GM19023 (cell line): ENCODE measurements around the gene NFASC.

Experiments
- ATAC-seq: cut with Tn5 transposase; IDR thresholded peaks from one replicate; pipeline ENCODE4 v1.9.1; 2021; ENCODE audit warnings: mild to moderate bottlenecking, moderate library complexity; ENCODE audit not compliant: unreplicated experiment

Gene NFASC

DNA sequence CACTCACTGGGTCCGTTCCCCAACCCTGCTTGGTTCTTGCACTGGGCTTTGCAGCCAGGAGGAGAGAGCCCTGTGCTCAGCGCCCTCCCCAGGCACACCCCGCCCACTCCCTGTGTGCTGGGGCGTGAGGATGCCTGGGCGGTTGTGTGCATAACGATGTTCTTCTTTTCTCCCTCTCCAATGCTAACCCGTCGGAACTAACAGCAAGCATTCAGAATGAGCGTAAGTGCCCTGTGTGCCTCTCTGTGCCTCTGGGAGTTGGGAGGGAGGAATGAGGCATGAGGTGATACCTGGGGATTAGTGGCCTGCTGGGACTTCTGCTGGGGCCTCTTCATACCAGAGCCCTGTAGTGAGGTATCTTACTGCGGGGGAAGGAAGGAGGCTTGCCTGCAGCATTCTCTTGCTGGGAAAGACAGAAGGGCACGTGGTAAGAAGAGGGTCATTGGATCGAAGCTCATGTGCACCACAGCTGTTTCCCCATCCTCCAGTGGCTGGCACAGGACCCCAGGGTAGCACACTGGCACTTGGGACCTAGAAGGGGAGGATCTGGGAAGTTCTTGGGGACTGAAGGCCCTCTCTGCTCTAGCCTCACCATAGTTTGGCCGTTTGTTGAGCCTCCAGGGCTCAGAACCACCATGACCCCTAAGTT, 79.8 kb downstream of the NFASC start:
- ATAC-seq = no peak

DNA sequence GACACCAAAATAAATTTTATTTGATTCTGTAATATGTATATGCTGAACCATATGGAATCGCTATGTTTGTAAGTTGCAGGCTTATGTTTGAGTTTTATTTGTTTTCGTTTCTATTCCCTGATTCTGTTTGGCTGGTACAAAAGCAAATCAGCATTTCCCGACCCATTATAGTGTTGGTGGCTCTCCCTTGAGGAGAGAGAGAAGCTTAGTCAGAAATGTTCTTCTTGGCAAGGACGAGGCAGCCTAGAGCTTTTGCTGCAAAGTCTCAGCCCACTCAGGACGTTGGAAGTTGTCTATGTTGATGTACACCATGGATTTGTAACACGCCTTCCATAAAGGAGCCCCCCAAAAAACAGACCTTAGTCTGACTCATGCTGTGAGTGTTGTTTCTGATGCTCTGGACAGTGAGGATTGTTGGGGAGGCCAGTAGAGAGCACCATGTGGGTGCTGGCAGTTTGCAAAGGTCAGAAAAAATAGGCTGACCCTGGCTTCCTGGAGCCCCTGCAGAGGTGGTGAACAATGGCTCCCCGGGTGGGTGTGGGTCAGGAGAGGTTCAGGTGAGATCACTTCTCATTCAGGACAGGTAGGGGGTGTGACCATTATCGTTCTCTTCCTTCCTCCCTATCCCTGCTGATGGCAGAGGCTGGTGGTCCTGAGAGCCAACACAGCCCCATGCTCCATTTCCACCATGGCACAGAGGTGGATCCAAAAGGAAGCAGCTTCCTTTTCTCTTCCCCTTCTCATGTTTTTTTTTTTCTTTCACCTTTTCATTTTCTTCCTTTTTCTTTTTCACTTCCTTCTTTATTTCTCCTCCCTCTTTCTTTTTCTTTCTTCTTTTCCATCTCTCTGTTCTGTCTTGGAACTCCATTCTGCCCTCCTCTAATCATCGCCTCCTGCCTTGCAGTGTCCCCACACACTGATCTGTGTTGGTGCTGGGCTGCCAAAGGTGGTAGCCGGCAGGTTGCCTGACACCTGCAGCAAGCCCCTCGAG, 88.0 kb downstream of the NFASC start:
- no peak for ATAC-seq

DNA sequence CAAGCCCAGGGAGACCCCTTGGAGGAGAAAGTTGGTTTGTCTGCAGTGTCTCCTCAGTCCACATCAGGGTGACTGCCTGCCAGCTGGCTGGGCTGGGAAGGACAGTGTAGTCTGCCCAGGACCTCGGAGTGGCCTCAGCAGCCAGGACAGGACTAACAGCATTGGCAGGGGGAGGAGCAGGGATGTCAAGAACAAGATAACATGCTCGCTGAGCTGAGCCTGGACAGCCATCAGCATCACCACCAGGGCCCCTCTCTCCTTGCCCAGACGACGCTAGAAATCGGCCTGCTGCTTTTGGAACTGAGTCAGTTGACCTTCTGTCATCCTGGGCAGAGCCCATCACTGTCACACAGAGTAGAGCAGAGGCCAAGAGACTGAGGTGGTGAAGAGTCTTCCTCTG, 88.7 kb downstream of the NFASC start:
- ATAC-seq = no peak

DNA sequence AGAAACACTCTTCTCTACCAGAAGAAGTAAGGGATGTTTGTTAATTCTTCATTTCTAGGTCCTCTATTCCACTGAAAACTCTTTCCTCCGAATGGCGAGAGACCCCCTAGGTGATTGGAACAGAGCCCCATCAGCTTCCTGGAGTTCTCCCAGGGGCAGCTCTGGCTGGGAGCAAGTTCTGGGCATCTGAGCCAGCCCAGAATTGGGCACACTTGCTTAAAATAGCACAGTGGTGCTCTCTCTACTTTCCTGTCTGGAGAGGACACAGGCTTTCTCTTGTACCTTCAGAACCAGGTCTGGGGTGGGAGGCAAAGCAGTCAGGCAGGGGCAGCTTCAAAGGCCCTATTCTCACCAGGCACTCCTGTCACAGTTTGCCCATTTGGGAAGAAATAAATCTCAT, 89.2 kb downstream of the NFASC start:
- ATAC-seq = no peak

DNA sequence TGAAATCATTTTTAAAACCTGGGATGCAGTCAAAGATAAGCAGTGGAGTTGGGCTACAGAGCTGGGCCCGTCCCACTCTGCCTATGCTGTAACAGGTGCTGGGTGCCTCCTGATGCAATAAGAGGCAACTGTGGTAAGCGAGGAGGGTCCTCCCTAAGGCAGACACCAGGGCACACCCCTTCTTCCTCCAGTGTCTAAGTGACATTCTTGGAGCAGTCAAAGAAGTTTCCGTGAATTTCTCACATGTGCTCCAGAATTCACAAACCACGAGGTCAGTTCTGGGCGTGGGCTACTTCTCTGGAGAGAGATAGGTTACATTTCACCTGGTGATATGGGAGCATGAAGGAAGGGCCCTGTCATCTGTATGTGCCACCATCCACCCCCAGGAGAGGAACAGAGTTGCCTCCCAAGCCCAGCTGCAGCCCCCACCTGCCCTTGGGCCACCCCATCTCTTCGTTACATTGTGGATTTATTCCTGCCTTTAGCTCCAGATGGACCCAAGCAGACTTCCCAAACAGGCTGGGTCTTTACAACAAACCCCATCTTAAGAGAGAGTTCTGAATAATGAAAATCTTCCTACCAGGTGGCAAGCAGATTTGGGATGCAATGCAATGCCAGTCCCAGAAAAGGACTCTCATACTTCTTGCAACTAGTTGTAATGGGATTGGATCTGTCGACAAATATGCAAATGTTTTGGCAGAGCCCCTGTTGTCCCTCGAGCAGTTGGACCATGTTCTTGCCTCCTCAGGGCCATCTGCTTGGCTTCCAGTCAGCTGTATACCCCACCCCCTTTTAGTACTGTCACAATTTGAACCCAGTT, 89.9 kb downstream of the NFASC start:
- ATAC-seq = no peak

DNA sequence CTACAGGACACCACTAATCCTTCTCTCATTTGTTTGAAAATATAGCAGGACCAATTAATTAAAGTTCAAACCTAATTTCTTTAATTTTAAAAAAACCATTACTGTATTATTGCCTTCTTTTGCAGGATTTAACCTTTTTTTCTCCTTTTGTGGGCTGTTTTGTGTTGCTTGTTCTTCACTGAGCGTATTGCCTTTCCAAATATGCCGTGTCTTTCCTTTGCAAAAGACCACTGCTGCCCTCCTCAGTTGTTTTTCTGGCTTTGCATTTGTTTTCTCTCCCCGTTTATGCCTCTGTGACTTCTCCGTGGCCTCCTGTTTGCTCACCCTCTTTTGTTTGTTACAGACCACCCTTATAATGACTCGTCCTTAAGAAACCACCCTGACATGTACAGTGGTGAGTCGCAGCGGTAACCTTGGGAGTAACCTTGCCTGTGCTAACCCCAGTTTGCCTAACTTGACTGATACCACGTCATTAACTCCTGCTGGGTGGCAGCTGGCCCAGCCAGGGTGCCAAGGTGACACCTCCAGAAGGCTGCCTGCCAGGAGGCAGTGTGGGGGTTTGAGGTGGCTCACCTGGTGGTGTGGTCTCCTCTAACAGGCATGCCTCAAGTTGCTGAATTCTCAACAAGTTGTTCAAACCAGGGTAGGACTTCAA, 91.2 kb downstream of the NFASC start:
- no peak for ATAC-seq

DNA sequence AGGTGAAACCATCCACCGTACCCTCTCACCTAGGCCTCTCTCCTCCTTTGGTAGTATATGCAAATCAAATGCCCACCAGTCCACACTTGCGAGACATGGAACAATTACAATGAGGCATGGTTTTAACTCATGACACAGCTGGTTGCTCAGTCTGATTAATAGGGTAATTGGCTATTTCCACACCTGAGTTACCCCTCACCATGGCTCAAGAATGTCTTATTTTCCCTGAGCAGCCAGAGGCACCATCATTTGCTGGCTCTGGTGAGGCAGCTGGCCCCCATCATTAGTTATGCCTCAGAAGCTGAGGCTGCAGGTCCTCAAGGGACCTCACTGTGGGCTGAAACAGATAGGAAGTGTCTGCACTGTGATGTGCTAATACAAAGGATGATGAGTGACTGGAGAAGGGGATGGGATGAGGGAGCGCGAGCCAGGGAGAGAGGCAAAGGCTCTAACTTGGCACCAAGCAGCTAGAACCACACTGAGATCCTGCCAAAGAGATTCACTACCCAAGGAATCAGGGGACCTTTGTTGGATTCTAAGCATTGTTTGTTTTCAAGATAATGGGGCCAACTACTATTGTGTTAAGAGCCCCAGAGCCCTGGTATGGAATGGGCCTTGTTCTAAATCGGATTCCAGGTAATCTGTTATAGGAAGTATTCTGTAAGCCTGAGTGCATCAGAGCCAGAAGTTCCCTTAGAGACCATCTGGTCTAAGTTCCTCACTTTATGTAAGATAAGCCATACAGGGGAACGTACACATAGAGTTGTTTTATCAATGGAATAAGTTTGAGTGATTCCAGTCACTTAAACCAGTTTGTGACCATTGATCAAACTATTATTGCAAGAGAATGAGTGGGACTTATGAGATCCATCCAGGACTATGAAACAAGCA, 92.3 kb downstream of the NFASC start:
- ATAC-seq = no peak

DNA sequence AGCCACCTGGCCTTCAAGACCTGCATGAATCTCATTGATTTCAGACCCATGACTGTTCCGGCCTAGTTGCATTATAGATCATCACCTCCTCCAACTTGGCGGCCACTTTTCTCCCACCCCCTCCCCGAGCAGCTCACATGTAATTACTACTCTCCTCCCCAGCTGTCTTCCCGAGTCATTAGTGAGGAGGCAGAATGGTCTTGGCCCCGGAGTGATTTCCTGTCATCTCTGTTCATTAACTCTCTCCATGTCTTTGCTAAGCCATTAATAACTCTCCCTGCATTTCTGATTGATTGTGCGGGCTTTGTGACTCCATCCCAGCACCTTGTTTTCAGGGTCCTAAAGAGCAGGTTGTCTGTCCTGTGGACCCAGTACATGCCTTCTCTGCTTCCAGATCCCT, 96.8 kb downstream of the NFASC start:
- ATAC-seq = no peak

DNA sequence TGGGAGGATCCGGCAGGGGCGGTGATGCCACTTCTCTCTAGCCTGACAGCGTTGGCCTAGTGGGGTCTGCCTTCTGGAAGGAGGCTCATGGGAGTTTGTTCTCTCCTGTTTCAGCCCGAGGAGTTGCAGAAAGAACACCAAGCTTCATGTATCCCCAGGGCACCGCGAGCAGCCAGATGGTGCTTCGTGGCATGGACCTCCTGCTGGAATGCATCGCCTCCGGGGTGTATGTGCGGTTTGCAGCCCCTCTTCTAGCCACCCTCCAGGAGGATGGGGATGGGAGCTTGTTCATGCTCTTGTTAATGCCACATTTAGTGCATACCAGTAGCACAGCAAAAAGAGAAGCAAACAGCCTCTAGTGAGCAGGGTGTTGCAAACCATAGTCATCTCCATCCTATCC, 97.5 kb downstream of the NFASC start:
- no peak for ATAC-seq

DNA sequence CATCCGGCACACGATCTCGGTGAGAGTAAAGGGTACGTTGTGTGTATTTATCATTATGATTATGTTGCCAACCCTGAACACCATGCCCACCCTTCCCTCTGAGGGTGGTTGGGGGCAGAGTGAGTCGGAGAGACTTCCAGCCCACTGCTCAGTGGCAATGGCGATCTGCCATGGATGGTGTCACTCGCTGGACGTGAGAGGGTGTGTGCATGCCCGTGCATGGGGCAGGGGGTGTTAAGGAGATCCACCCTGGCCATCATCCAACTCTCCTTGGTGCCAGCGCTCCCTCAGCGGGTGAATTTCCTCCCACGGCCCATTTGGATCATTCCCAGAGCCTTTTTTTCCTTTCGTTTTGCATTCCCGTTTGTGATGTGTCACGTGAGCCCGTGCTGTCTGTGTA, 98.3 kb downstream of the NFASC start:
- no peak for ATAC-seq

DNA sequence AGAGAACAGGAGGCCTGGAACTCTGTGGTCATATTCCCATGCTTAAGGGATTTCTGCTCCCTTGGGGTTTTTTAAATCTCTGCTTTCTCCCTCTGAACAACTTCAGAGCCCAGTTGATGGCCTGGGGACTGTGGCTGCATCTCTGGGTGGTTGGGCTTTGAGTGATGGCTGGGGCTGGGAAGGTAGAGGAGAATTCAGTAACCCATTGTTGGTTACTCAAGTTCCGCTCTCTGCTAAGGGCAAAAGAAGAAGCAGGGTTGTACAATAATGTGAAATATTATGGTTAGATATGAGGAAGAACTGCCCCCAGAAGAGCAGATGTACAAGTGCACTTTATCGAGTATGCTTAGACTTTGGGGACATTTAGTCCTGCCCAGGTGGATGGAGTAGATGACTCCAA, 100.3 kb downstream of the NFASC start:
- ATAC-seq = no peak

DNA sequence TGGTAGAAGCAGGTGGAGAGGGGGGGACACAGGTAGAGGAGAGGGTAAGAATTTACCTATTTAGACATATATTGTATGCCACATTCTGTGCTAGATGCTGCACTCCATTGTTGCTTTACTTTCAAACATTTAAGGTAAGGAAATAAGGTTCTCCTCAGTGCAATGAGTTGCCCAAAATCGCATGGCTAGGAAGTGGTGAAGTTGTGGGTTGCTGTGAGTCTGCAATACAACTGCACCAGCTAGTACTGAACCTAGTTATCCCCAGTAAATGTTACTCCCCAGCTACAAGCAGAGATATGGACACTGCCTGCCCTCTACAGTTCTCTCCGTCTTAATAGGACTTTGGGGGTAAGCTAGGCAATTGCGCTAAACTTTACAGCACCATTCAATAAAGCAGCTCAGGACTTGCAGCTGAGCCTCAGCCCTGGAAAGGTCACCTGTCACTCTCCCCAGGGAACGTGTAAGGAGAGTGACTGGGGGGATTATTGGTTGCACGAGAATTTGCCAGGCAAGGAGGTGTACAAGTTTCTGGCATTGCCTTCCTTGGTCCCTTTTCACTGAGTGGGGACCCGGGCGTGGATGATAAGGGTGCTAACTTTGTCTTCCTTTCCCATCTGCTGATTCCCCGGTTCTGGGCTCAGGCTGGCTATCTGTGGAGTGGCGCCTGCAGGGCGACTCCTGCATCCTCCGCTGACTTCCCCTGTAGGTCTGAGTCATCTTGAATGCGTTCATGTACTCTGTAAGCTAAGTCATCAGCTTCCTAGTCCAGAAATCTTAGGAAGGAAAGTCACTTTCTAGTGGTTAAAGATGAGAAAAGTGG, 101.1 kb downstream of the NFASC start:
- ATAC-seq = no peak

DNA sequence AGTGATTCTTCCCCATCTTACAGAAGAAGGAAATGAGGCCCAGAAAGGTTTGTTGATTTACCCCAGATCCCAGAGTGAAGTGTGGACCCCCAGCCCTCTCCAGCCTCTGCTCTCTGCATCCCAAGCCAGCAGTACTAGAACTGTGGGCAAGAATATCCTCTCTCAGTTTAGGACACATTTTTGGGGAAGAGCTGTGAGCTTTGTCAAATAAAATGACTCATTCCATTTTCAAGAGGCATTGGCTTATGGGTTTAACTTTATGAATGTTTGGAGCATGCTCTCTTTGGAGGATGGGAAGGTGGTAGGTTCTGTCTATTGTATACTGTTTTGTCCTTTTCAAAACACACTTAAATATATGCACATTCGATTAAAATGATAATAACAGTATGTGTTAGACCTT, 101.8 kb downstream of the NFASC start:
- ATAC-seq = no peak

DNA sequence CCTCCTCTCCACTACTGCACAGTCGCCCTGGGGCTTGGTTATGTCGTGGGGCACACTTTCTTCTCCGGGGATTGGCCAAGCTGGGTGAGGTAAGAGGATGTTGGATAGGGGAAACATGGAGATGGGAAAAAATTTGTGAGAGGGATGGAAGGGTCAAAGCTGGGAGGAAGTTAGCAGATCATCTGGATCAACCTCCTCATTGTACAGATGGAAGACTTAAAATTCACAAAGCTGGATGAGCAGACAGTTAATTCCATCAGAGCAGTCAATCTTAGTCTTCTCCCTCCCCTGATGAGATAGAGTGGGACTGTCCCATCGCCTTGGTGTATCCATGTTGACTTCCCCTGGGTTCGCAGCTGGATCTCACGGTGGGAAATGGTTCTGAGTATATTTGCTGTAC, 102.8 kb downstream of the NFASC start:
- ATAC-seq = no peak

DNA sequence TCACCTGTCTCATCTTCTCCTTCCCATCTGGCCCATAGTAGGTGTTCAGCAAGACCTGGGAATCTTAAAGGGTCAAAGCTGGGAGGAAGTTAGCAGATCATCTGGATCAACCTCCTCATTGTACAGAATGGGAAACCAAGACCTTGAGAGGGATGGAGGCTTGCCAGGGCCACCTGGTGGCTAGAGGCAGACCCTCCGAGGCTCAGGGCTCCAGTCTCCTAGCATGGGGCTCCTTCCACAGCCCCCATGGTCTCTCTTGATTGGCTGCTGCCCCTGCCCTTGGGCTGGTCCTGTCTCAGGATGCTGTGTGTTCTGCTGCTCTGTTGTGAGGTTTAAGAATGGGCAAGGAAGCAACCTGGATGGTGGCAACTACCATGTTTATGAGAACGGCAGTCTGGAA, 103.7 kb downstream of the NFASC start:
- ATAC-seq = no peak

DNA sequence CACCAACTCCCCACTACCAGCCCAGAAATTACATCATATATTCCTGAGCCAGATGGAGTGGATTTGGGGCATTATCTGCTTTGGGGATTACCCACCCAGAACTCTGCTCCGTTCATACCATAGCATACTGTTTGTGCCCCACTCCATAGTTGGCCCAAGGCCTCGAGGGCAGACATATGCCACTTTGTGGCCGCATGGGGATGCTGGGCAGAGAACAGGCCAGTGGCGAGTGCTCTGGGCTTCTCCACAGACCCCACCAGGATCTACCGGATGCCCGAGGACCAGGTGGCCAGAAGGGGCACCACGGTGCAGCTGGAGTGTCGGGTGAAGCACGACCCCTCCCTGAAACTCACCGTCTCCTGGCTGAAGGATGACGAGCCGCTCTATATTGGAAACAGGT, 104.4 kb downstream of the NFASC start:
- ATAC-seq = no peak

DNA sequence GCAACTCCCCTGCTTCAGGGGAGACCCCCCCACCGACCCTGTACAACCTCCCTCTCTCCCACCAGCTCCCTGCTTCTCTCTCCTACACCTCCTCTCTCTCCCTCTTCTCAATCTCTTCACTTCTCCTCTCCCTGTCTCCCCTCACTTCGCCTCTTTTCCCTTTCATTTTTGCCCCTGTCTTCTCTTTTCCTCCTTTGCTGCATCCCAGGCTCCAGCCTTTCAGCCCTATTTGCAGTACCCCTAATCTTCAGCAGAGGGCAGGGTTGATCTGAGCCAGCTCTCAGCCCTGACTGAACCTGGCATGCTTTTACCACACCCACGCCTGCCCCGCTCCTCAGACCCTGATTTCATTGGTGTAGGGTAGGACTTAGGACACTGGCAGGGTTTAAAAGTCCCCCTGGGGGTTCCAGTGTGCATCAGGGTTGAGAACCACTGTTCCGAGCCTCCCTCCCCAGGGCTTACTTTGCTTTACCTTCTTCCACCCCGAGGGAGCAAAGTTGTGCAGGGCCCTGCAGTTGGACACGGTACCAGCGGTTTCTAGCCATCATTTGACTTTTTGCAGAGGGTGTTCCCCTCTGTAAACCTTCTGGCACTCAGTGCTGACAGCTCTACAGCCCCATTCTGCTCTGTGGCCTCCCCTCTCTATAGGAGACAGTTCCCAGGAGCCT, 105.0 kb downstream of the NFASC start:
- no peak for ATAC-seq

DNA sequence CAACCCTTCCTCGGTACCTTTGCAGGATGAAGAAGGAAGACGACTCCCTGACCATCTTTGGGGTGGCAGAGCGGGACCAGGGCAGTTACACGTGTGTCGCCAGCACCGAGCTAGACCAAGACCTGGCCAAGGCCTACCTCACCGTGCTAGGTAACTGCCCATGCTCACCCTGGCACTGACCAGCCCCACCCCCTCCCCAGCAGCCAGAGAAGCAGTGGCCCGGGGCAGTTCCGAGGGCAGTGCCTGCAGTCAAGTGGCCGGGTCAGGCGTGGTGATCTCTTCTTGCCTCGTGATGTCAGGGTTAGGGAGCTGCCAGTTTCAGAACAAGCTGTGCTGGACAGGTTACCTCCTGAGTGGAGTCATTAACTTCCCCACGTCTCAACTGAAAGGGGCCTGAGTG, 106.0 kb downstream of the NFASC start:
- ATAC-seq = no peak

DNA sequence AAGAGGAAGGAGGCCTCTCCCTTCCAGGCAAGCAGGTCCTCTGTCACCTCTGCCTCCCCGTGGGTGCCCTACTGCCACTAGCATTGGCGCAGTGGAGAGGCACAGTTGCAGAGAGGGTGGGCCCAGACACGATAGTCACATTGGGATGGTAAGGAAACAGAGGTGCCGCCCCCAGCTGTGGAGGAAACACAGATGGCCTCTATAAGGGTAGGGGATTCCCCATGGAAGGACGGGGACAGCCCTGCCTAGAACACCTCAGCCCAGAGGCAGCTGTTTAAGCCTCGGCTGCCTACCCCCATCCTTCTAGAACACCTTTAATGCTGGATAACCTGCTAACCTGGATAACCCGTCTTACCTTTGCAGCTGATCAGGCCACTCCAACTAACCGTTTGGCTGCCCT, 106.7 kb downstream of the NFASC start:
- no peak for ATAC-seq
